Fibroblast of lung (primary cell): ENCODE measurements around the gene NUP58. TPM values are rescaled to one million over a fixed set of nuclear protein-coding genes. Genes with fewer than 3 reads are reported as not detected.

Source experiments
- DNase-seq, 2 donors: peaks; one replicate each; pipeline versions ENCODE4 v3.0.0 to v3.0.0-alpha.2; 2010; ENCODE audit warnings: low read depth in 2 of 2
- H2AFZ ChIP-seq: 2 replicates; pipeline ENCODE4 v1.5.1; 2012; ENCODE audit warnings: low read length, control low read depth, inconsistent platforms
- H3K27ac ChIP-seq: 2 replicates; pipeline ENCODE4 v1.5.1; 2011; ENCODE audit warnings: low read length, control low read depth; ENCODE audit not compliant: insufficient read depth
- H3K27me3 ChIP-seq: 2 replicates; pipeline ENCODE4 v1.5.1; 2011; ENCODE audit warnings: mild to moderate bottlenecking, low read length; ENCODE audit not compliant: control insufficient read depth, insufficient read depth
- H3K36me3 ChIP-seq: 2 replicates; pipeline ENCODE4 v1.5.1; 2011; ENCODE audit warnings: low read length; ENCODE audit not compliant: control insufficient read depth, insufficient read depth
- H3K4me1 ChIP-seq: 2 replicates; pipeline ENCODE4 v1.5.1; 2011; ENCODE audit warnings: low read length; ENCODE audit not compliant: control insufficient read depth, insufficient read depth; ENCODE audit errors: extremely low read depth
- H3K4me2 ChIP-seq: 2 replicates; pipeline ENCODE4 v1.5.1; 2011; ENCODE audit warnings: low read length, control low read depth; ENCODE audit not compliant: insufficient read depth; ENCODE audit errors: extremely low read depth
- H3K4me3 ChIP-seq, 4 experiments: fragments of 200-600 bp in 1 of 4; sonication (generic) in 1 of 4; replicated peaks in 1 of 4; 2 replicates each; pipeline ENCODE4 v1.5.1; 2011 to 2016; ENCODE audit warnings: low read length in 4 of 4, low read depth in 3 of 4, mild to moderate bottlenecking in 3 of 4, control low read depth in 2 of 4, inconsistent platforms in 1 of 4, mixed read lengths in 1 of 4; ENCODE audit not compliant: insufficient read depth in 1 of 4; ENCODE audit errors: control extremely low read depth in 1 of 4
- H3K79me2 ChIP-seq: 2 replicates; pipeline ENCODE4 v1.5.1; 2012; ENCODE audit warnings: mild to moderate bottlenecking, low read length, inconsistent platforms; ENCODE audit not compliant: control insufficient read depth, insufficient read depth
- H3K9ac ChIP-seq: 2 replicates; pipeline ENCODE4 v1.5.1; 2011; ENCODE audit warnings: mild to moderate bottlenecking, low read length, control low read depth; ENCODE audit not compliant: insufficient read depth
- H3K9me3 ChIP-seq: 2 replicates; pipeline ENCODE4 v1.5.1; 2012; ENCODE audit warnings: low read depth, low read length; ENCODE audit not compliant: control insufficient read depth, insufficient read depth
- H4K20me1 ChIP-seq: 2 replicates; pipeline ENCODE4 v1.5.1; 2011; ENCODE audit warnings: low read length; ENCODE audit not compliant: control insufficient read depth, insufficient read depth; ENCODE audit errors: extremely low read depth
- EZH2 ChIP-seq: IDR thresholded peaks from 2 replicates; pipeline ENCODE4 v1.5.1; 2012; ENCODE audit warnings: low read length, control low read depth, mild to moderate bottlenecking; ENCODE audit errors: missing control alignments
- polyA plus RNA-seq, 2 donors: library from polyadenylated mRNA; depleted of rRNA in 1 of 2; stranded (reverse) in 1 of 2; unstranded in 1 of 2; fragments of >200 nt; gene quantifications; 2 replicates each; pipeline ENCODE4 v1.2.1, GENCODE V29; 2011 to 2012; ENCODE audit warnings: missing spikeins in 1 of 2
- total RNA-seq: library from RNA; depleted of rRNA; stranded (reverse); fragments of >200 nt; gene quantifications from 2 replicates; pipeline ENCODE4 v1.2.1, GENCODE V29; 2014
- TF ChIP-seq, protein P1 (sequence below), 2 donors: IDR thresholded peaks in 1 of 2; conservative IDR thresholded peaks in 1 of 2; 1 replicate in 1 of 2; 2 replicates in 1 of 2; pipeline ENCODE4 v1.5.1; 2011 to 2012; ENCODE audit warnings: low read length in 2 of 2, control low read depth in 1 of 2, inconsistent platforms in 1 of 2, low read depth in 1 of 2, mild to moderate bottlenecking in 1 of 2

The NUP58 gene
- total and polyA plus RNA-seq, 2 donors (not counting 1 experiment from before 2014, with no cell fraction given) = 39.3 to 57.6 TPM

DNA sequence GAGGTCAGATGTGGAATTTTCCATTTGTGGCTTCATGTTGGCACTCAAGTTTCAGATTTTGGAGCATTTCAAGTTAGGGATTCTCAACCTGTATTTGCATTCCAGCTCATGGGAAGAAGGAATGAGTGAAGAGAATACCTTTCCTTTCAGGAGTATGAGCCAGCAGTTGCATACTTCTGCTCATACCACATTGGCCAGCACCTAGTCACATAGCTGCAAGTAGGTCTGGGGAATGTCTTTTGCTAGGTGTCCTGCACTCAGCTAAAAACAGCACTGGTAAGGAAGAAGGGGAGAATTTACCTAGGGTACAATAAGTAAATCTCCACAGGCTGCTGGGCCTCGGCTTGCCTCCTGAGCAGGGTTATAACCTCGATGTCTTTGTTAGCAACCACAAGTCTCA lies 45.7 kb downstream of the NUP58 start:
- Histone ChIP-seq H3K36me3 (no peaks in the 10 kb centered on the region), H3K27me3 (no peaks in the 10 kb centered on the region), H3K9ac (no peak overlapping the region), H3K4me3 (no peak overlapping the region), H2AFZ (no peak overlapping the region), H4K20me1 (no peaks in the 10 kb centered on the region), H3K9me3 (no peaks in the 10 kb centered on the region), H3K4me1 (no peaks in the 10 kb centered on the region), H3K27ac (no peak overlapping the region), H3K79me2 (no peaks in the 10 kb centered on the region), H3K4me2 (no peak overlapping the region)
- TF ChIP-seq EZH2 = no peak
- TF ChIP-seq, protein P1, sequence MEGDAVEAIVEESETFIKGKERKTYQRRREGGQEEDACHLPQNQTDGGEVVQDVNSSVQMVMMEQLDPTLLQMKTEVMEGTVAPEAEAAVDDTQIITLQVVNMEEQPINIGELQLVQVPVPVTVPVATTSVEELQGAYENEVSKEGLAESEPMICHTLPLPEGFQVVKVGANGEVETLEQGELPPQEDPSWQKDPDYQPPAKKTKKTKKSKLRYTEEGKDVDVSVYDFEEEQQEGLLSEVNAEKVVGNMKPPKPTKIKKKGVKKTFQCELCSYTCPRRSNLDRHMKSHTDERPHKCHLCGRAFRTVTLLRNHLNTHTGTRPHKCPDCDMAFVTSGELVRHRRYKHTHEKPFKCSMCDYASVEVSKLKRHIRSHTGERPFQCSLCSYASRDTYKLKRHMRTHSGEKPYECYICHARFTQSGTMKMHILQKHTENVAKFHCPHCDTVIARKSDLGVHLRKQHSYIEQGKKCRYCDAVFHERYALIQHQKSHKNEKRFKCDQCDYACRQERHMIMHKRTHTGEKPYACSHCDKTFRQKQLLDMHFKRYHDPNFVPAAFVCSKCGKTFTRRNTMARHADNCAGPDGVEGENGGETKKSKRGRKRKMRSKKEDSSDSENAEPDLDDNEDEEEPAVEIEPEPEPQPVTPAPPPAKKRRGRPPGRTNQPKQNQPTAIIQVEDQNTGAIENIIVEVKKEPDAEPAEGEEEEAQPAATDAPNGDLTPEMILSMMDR (conservative IDR thresholded peaks at IDR 0.05 in 1 of 2, IDR thresholded peaks at IDR 0.05 in 1 of 2; ENCODE audit: low read depth in 1 of 2, low read length in 2 of 2) = no peak
- peak in 1 of 2 donors; percentile 14 for DNase-seq

DNA sequence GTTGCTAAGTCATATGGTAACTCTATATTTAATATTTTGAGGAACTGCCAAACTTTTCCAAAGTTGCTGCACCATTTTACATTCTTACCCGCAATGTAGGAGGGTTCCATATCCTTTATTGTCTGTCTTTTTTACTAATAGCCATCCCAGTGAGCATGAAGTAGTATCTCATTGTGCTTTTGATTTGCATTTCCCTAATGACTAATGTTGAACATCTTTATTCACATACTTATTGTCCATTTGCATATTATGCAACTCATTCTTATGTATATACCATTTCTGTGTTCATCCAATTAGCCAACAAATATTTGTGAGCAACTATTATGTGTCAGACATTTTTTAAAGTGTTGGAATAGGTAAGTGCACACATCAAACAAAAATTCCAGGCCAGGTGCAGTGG lies 50.0 kb downstream of the NUP58 start:
- H3K36me3 ChIP-seq = no peaks in the 10 kb centered on the region
- H3K9me3 ChIP-seq = no peaks in the 10 kb centered on the region
- no peak overlapping the region for H3K9ac ChIP-seq
- no peaks in the 10 kb centered on the region for H3K4me1 ChIP-seq
- no peak overlapping the region for H3K27ac ChIP-seq
- H4K20me1 ChIP-seq = no peaks in the 10 kb centered on the region
- H3K4me3 ChIP-seq = no peak overlapping the region
- no peak overlapping the region for H2AFZ ChIP-seq
- H3K27me3 ChIP-seq = peaks cover 5% of the 10 kb centered on the region
- H3K79me2 ChIP-seq = no peaks in the 10 kb centered on the region
- no peak for DNase-seq
- no peak overlapping the region for H3K4me2 ChIP-seq
- TF ChIP-seq, protein P1 (conservative IDR thresholded peaks at IDR 0.05 in 1 of 2, IDR thresholded peaks at IDR 0.05 in 1 of 2; ENCODE audit: low read depth in 1 of 2, low read length in 2 of 2) = no peak
- no peak for TF ChIP-seq EZH2

DNA sequence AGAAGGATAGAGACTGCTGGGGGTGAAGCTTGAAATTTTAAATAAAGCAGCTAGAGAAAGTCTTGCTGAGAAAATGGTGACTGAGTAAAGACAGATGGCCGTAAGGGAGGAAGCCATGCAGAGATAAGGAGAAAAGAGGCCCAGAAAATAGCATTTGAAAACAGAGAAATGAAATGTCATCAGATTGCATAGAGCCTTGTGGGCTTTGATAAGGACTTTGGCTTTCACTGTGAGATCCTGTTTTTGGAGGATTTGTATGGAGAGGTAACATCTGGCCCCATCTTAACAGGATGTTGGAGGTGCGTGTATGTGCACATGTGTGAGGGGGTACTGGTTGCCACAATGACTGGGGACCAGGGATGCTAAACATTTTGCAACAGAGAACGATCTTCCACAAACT lies 50.8 kb downstream of the NUP58 start:
- H3K27me3 ChIP-seq = peaks cover 5% of the 10 kb centered on the region
- H3K79me2 ChIP-seq = no peaks in the 10 kb centered on the region
- H4K20me1 ChIP-seq = no peaks in the 10 kb centered on the region
- no peak overlapping the region for H3K4me2 ChIP-seq
- no peak overlapping the region for H3K4me3 ChIP-seq
- H3K9me3 ChIP-seq = no peaks in the 10 kb centered on the region
- H3K4me1 ChIP-seq = no peaks in the 10 kb centered on the region
- H3K27ac ChIP-seq = no peak overlapping the region
- H3K36me3 ChIP-seq = no peaks in the 10 kb centered on the region
- no peak for TF ChIP-seq EZH2
- H2AFZ ChIP-seq = no peak overlapping the region
- no peak overlapping the region for H3K9ac ChIP-seq
- DNase-seq = no peak
